Lower lobe of right lung (tissue), 2 donors: ENCODE data around the gene NTM. TPM values are rescaled to one million over a fixed set of nuclear protein-coding genes. Genes with fewer than 3 reads are reported as not detected.

Experiments used
- ATAC-seq, 2 donors: fragments of 200-7000 bp; cut with Tn5 transposase; one replicate each; pipeline ENCODE4 v1.9.1; 2020 to 2022; ENCODE audit warnings: mild to moderate bottlenecking in 2 of 2, moderate library complexity in 2 of 2
- DNase-seq: peaks from one replicate; pipeline ENCODE4 v3.0.0-alpha.2; 2020
- H3K27ac ChIP-seq: fragments of 200-600 bp; one replicate; pipeline ENCODE4 v1.8.0; 2022
- H3K27me3 ChIP-seq: fragments of 200-600 bp; one replicate; pipeline ENCODE4 v1.8.0; 2022; ENCODE audit warnings: low read depth
- H3K36me3 ChIP-seq: fragments of 200-600 bp; one replicate; pipeline ENCODE4 v1.8.0; 2022; ENCODE audit warnings: mild to moderate bottlenecking
- H3K4me1 ChIP-seq: fragments of 200-600 bp; one replicate; pipeline ENCODE4 v1.8.0; 2022
- H3K4me3 ChIP-seq: fragments of 200-600 bp; one replicate; pipeline ENCODE4 v1.8.0; 2022; ENCODE audit warnings: mild to moderate bottlenecking
- H3K9me3 ChIP-seq: fragments of 200-600 bp; one replicate; pipeline ENCODE4 v1.8.0; 2022
- intact Hi-C: fragments of 100-400 bp; cut with DNase I; formaldehyde crosslinking; loops from one replicate; pipeline ENCODE4 v1.11.0; 2022
- total RNA-seq: library from RNA; stranded (reverse); fragmentation: NEBNext Ultra II Directional; extraction: Animal tissue kit (Norgen Biotek cat#: 25700); gene quantifications from one replicate; pipeline ENCODE4 v1.2.1, GENCODE V29; 2021
- TF ChIP-seq, protein P1 (sequence below): fragments of 200-600 bp; IDR thresholded peaks from one replicate; pipeline ENCODE4 v1.8.0; 2022; ENCODE audit warnings: antibody characterized with exemption, mild to moderate bottlenecking
- donor health status: DM: no; HTN: yes; CAD: no; lungs with severe emphysema.

NTM gene
- total RNA-seq, 1 donor from 2014 or later: 2.3 TPM

DNA sequence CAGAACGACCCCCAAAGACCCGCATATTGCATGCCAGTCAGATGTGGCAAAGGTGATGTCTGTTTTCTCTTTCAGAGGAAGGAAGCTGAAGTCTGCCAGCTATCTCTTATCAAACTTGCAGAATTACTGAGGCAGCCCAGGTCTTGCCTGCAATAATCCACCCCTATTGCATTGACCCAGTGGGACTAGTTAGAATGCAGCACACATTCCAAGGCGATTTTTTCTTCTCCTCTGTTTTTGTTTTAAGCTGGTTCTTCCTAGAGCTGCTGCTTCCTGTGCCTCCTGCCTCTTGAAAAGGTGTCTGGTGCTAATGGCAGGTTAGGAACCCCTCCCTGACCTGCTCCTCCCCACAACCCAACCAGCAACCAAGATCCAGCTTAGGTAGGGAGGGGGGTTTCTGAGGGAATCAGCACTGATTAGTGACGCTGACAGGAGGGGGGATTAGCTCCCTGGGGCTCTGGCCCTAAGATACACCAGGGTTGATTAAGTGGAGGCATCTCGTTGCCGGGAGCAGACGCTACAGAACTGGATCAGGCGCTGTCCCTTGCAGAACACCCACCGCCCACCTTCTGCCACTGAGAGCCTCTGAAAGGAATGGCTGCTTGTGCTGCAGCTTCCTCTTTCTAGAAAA, 2.8 kb downstream of the NTM start:
- H3K4me1 ChIP-seq: peaks cover 6% of the 10 kb centered on the region
- no peak overlapping the region for H3K27ac ChIP-seq
- ATAC-seq (no peak), DNase-seq (no peak)
- H3K36me3 ChIP-seq: no peaks in the 10 kb centered on the region
- H3K4me3 ChIP-seq: no peak overlapping the region
- peaks cover 45% of the 10 kb centered on the region for H3K27me3 ChIP-seq
- H3K9me3 ChIP-seq: no peaks in the 10 kb centered on the region
- intact Hi-C loops: no loop called here
- TF ChIP-seq, protein P1, sequence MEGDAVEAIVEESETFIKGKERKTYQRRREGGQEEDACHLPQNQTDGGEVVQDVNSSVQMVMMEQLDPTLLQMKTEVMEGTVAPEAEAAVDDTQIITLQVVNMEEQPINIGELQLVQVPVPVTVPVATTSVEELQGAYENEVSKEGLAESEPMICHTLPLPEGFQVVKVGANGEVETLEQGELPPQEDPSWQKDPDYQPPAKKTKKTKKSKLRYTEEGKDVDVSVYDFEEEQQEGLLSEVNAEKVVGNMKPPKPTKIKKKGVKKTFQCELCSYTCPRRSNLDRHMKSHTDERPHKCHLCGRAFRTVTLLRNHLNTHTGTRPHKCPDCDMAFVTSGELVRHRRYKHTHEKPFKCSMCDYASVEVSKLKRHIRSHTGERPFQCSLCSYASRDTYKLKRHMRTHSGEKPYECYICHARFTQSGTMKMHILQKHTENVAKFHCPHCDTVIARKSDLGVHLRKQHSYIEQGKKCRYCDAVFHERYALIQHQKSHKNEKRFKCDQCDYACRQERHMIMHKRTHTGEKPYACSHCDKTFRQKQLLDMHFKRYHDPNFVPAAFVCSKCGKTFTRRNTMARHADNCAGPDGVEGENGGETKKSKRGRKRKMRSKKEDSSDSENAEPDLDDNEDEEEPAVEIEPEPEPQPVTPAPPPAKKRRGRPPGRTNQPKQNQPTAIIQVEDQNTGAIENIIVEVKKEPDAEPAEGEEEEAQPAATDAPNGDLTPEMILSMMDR: no peak

- TF ChIP-seq, protein P1: no peak
- Histone ChIP-seq H3K36me3 (no peaks in the 10 kb centered on the region), H3K4me1 (peaks cover 6% of the 10 kb centered on the region), H3K27me3 (peaks cover 45% of the 10 kb centered on the region), H3K27ac (no peak overlapping the region), H3K9me3 (no peaks in the 10 kb centered on the region), H3K4me3 (no peak overlapping the region)
- intact Hi-C loops: no loop called here
- no peak for ATAC-seq
- DNase-seq: no peak
These were observed 3.3 kb downstream of the NTM start for GRCh38 chr11:131373756-131374155.

DNA sequence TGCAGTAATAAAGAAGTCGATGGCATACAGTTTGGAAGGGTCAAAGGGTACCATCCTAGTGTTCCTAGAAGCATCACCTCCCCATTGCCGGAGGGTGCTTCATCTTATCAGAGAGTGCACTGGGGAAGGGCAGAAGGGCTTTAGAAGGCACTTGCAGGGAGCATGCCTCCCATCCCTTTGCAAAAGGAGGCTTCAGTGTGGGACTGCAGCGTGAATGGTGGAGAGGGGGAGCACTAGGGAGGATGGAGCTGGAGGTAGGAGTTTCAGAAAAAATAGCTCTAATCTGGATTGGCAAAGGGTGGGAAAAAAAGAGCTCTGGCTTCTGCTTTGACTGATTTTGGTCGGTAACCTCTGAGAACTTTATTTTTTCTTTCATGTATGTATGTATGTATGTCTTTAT, 5.0 kb downstream of the NTM start:
- TF ChIP-seq, protein P1: no peak
- ATAC-seq (no peak), DNase-seq (no peak)
- H3K36me3 ChIP-seq: no peaks in the 10 kb centered on the region
- intact Hi-C loops: no loop called here
- H3K4me1 ChIP-seq: peaks cover 6% of the 10 kb centered on the region
- no peak overlapping the region for H3K4me3 ChIP-seq
- H3K9me3 ChIP-seq: no peaks in the 10 kb centered on the region
- H3K27ac ChIP-seq: no peak overlapping the region
- H3K27me3 ChIP-seq: peaks cover 45% of the 10 kb centered on the region

- intact Hi-C loops: no loop called here
- Histone ChIP-seq H3K4me3 (no peak overlapping the region), H3K27ac (no peak overlapping the region), H3K36me3 (no peaks in the 10 kb centered on the region), H3K27me3 (peaks cover 45% of the 10 kb centered on the region), H3K9me3 (no peaks in the 10 kb centered on the region), H3K4me1 (peaks cover 3% of the 10 kb centered on the region)
- ATAC-seq (no peak), DNase-seq (no peak)
- TF ChIP-seq, protein P1: no peak
These were observed 5.5 kb downstream of the NTM start for GRCh38 chr11:131375915-131376314.

DNA sequence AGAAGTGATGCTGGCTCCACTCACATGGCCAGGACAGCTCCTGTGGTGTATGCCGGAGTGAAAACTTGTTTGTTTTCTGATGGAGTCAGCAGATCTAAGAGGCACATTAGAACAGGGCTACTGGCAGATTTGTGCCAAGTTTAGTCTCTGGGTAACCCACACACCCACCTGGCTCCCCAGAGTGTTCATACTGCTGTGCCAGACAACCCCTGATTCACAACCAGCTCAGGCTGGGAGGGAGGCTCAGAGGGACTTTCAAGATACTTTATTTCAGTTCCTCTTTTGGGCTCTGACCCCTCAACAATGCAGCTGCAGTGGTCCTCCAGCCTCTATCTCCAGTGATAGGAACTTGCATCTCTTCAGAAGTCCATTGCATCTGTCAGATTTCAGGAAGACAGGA, 8.5 kb downstream of the NTM start:
- no peak for DNase-seq
- intact Hi-C loops: no loop called here
- Histone ChIP-seq H3K27me3 (peaks cover 16% of the 10 kb centered on the region), H3K27ac (no peak overlapping the region), H3K4me3 (no peak overlapping the region), H3K36me3 (no peaks in the 10 kb centered on the region), H3K9me3 (no peaks in the 10 kb centered on the region), H3K4me1 (no peaks in the 10 kb centered on the region)
- TF ChIP-seq, protein P1: no peak
- no peak for ATAC-seq
